Esophagus squamous epithelium (tissue), 4 donors: ENCODE measurements around the gene IARS1.

Experiments
- CTCF ChIP-seq, 6 experiments: fragments of 450-650 bp in 4 of 6; fragments of 200-600 bp in 2 of 6; sonication (generic) in 2 of 6; IDR thresholded peaks; one replicate each; pipeline ENCODE4 v1.5.1; 2016 to 2019; ENCODE audit warnings: antibody characterized with exemption in 6 of 6, mild to moderate bottlenecking in 4 of 6, moderate library complexity in 4 of 6
- POLR2A ChIP-seq, 4 donors: fragments of 450-650 bp; IDR thresholded peaks; one replicate each; pipeline ENCODE4 v1.6.1; 2017; ENCODE audit warnings: antibody characterized with exemption in 4 of 4, mild to moderate bottlenecking in 4 of 4, moderate library complexity in 3 of 4

- TF ChIP-seq CTCF (IDR thresholded peaks at IDR 0.05) = no peak
- TF ChIP-seq POLR2A (IDR thresholded peaks at IDR 0.05) = no peak
Observed at GRCh38 chr9:92290785-92291429, 2.6 kb downstream of the IARS1 start.
